ENCODE measurements around the gene ACTR8.

Gene ACTR8

DNA sequence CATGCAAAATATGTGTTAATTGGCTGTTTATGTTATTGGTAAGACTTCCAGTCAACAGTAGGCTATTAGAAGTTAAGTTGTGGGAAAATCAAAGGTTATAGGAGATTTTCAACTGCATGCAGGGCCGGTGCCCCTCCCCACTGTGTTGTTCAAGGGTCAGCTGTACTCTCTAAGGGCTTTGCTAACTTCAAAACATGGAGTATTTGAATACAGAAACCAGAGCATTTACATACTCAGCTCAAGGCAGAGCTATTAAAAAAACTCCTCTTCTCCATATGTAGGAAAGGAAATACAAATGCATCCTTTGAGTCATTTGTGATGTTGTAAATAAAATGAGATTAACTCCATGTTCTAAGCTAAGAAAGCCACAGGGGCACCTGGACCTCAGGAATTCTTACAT is 18.8 kb downstream of the ACTR8 start:
- DNase-seq (ENCODE audit: low read depth in 2 of 2): no peak

DNA sequence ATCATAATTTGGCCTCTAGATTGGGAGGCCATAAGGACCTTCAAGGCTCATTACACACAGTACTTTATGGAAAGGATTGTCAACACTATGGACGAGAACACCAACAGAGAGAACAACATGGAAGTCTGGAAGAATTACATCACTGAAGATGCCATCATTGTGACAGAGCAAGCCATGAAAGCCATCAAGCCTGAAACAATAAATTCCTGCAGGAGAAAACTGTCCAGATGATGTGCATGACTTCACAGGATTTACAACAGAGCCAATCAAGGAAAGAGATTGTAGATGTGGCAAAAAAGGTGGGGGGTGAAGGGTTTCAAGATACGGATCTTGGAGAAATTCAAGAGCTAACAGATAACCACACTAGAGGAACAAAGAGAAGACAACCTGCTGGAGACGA is 19.7 kb downstream of the ACTR8 start:
- no peak for DNase-seq (ENCODE audit: low read depth in 2 of 2)

GRCh38 chr3:53860196-53860595 is 21.8 kb downstream of the ACTR8 start:
- DNase-seq (ENCODE audit: low read depth in 2 of 2): no peak

DNA sequence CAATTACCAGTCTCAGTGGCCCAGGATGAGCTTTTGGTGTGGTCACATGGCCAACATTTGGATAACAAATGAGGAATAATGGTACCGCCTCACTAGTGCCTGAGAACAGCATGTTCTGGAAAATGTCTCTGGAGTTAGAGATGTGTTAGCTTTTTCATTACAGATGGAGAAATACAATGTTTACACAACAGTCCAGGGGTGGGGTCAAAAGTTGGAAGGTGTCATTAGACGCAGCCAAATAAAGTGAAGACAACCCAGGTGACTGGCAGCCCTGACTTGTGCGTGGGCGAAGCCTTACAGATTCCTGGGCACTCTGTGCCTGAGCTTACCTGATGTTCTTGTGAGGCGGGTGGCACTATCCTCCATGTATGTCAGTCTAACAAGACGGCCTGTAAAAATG is 22.8 kb downstream of the ACTR8 start:
- DNase-seq (ENCODE audit: low read depth in 2 of 2): no peak

DNA sequence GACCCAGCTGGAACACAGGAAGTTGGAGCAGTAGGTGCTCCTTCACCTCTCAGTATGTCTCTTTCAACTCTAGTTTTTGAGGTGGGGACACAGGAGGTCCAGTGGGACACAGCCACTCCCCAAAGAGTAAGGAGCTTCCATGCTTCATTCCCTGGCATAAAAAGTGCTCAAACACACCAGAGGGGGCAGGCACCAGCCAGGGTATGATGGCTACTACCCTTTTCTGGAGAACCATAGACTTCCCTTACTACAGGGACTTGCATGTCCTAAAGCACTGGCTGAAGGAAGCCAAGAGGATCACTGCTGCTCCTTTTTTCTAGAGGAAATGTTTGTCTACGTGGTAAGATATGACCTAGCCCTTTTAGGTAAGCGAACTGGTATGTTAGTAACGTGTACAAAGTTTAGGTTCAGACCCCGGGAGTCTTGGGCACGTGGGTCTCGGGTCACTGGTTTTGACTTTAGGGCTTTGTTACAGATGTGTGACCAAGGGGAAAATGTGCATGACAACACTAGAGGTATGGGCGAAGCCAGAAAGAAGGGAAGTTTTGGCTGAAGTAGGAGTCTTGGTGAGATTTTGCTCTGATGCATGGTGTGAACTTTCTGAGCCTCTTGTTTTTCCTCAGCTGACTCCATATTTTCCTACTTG is 23.7 kb downstream of the ACTR8 start:
- DNase-seq (ENCODE audit: low read depth in 2 of 2): no peak

DNA sequence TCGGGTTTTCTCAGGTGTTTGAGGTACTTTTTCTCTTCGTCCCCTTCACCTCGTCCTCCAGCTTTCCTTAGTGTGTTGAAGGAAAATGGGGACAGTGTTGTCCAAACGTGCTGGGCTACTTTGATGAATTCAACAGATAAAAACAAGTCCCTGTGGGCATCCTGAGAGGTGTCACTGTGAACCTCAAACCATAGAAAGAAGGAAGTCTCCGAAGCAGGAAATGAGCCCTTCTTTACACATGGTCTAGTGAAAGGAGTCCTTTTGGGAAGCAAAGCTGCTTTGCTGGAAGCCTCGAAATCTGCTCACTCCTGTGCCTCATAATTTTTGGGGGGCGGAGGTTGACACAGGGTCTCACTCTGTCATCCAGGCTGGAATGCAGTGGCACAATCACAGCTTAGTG is 25.0 kb downstream of the ACTR8 start:
- DNase-seq (ENCODE audit: low read depth in 2 of 2): no peak

DNA sequence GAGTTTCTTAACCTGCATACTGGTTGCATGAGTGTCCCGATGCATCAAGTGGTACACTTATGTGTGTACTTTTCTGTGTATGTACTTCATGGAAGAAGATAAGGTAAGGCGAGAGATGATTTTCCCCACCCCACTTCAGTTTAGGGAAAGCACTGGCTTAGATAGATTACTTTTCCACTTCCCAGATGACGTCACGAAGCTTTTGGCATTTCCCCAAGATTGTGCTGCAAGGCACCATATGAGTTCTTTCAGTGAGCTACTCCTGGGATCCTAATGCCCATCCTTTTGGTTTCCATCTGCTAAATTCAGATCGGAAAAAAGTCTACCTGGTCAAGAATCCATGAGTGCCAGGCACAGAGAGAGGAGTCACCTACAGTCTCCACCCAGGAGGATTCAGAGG is 31.1 kb downstream of the ACTR8 start:
- DNase-seq (ENCODE audit: low read depth in 2 of 2): no peak

GRCh38 chr3:53849916-53850315 is 32.0 kb downstream of the ACTR8 start:
- no peak for DNase-seq (ENCODE audit: low read depth in 2 of 2)

DNA sequence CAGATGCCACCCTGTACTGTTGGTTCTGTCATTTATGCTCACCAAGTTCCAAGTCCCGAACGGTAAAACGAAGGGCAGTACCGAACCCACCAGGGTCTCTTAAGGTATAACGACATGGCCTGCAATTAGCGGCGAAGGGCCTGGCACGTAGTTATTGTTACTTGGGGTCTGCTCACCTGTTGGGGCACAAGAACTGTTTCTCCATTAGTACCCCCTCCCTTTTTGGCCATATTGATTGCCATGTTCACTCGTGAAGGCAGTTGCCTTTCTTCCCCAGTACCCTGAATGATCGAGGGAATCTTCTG is 35.1 kb downstream of the ACTR8 start:
- no peak for DNase-seq (ENCODE audit: low read depth in 2 of 2)

DNA sequence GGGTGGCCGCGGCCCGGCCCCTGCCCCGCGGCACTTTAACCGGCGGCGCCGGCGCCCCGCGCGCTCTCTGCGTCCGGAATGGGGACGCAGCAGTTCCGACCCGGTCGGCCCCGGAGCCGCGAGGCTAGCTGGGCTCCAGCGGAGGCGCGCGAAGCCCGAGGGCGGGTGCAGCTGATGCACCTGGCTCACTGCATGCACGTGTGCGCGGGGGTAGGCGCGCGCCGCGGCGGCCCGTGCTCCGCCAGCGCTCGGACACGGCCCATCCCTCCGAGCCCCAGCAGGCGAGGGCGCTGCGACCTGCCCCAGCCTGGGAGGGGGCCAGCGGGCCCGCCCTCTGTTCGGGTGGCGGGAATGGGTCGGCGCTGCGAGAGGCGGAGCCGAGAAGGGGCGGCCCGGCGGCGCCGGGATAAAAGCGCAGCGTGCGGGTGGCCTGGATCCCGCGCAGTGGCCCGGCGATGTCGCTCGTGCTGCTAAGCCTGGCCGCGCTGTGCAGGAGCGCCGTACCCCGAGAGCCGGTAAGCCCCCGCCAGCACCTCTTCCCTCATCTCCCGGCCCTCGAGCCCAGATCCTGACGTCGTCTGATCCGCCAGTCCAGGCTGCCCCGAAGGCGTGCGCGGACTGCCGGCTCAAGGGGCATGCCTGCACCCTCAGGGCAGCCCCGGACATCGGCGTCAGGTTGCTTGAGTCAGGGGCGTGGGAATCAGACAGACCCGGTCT is 35.7 kb downstream of the ACTR8 start, which contains the start of the genes CHDH and IL17RB:
Gene CHDH, minus strand, starts transcription at position 286 of the 717 bp plus-strand sequence. CDS start 22,411 bp downstream, outside the sequence.
Gene IL17RB, plus strand, starts transcription at position 435 of the 717 bp plus-strand sequence. Its CDS starts 21 bp downstream, at position 456.
- DNase-seq (ENCODE audit: low read depth in 2 of 2): no peak

- DNase-seq (ENCODE audit: low read depth in 2 of 2): no peak
Observed at GRCh38 chr3:53845881-53846133, 36.1 kb downstream of the ACTR8 start.

DNA sequence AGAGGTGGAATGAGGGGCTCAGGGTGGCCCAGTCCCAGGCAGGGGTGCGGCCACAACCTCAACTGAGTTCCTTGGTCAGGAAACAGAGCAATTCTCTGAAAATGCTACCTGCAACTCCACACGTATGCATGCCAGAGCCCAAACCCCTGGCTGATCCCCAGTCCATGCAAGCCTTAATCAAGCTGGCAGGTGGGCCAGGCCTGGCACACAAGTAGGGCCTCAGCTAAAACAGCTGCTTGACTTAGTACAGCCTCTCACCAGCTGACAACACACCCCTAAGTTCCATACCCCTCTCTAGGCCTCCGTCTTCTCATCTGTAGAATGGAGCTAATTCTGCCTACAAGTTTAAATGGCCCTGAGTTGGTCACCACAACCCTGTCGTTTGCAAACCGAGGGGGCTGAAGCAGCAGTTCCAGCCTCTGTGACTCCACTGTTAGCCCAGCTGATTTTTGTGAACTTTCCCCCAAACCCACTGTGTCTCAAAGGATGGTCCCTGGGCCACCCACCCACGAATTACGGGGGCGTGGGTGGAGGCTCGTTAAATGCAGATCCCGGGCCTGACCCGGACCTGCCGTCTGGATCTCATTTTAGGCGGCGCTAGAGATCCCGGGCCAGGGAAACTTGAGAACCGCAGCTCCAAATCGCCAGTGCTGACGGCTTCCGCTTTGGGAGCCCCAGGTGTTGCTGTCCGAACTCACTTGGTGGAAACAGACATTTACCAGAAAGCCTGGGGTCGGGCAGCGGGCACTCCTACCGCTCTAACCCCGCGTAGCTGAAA is 36.7 kb downstream of the ACTR8 start:
- no peak for DNase-seq (ENCODE audit: low read depth in 2 of 2)

DNA sequence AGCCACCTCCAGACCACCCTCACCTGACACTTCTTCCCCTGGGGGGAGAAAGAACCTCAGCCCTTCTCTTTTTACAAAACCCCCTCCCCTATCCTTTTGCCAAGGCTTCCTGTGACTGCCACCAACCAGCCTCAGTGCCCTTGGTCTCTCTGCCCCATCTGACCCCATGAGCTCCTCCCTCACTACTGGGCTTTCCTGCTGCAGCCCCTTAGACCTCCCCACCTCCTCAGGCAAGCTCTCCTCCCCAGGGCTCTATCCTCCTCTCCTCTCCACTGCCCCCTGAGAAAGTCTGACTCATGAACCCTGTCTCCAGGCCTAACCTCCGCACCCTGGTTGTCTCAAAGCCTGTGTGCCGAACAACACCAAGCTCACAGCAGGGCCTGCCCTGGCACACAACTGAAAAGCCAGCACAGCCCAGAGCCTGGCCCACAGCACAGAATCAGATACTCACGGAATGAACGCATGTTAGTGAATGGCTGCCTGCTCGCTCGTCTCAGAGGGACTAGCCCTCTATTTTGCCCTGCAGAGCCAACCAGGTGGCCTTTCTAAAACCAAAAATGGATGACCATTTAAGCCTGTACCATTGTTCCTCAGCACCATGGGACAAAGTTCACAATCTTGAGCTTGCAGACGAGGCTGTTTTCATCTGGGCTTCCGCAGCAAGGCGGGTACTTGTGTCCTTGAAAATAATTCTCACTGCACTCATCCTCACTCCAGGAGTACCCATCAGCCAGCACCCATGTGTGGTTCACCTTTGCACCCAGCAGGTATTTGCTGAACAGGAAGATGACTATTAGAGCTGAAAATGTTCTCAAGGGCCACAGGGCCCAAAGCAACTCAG is 37.5 kb downstream of the ACTR8 start:
- DNase-seq (ENCODE audit: low read depth in 2 of 2): no peak

DNA sequence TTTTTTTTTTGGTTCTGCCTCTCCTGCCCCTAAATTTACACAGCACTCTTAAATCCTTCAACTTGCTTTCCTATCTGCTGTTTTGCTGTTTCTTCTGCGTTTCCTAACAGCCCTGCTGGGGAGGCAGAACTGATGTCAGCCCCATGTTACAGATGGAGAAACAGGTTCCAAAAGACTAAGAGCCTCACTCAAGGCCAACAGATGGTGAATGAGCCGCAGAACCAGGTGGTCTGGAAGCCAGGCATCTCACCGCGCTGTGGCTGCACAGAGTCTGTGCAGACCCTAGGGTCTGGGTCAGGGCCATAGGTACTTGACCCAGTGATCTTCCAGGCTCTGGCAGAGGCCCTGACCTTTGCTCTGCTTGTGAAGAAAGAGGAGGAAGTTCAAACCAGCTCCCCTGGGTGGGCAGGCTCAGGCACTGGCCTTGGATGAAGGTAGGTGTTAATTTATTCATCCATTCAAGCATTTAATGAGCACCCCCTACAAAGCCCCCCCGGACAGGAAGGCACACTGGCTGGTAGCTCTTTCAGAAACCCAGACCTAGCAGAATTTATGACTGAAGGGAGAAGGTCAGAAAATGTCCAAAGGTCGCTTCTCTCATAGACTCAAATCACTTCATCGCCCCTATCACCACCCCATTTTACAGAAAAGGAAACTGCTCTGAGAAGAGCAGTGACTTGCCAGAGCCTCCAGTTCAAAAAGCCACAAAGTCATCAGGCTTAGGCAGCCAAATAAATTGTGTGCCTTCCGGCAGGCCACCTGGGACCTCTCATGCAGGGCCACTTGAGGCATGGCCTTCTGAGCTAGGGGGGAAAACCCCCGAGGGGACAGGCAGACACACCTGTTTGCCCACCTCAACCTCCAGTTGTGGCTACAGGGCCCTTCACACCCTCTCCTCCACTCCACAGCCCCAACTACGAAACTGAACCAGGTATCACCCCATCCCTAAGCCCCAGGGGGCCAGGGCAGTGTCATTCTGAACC is 38.5 kb downstream of the ACTR8 start:
- DNase-seq (ENCODE audit: low read depth in 2 of 2): no peak

GRCh38 chr3:53842436-53843194 is 39.3 kb downstream of the ACTR8 start:
- no peak for DNase-seq (ENCODE audit: low read depth in 2 of 2)

- DNase-seq (ENCODE audit: low read depth in 2 of 2): no peak
Observed at GRCh38 chr3:53841296-53841695, 40.7 kb downstream of the ACTR8 start.

GRCh38 chr3:53837331-53837730 is 44.6 kb downstream of the ACTR8 start:
- no peak for DNase-seq (ENCODE audit: low read depth in 2 of 2)

- DNase-seq (ENCODE audit: low read depth in 2 of 2): no peak
Observed at GRCh38 chr3:53836084-53836872, 45.7 kb downstream of the ACTR8 start.

DNA sequence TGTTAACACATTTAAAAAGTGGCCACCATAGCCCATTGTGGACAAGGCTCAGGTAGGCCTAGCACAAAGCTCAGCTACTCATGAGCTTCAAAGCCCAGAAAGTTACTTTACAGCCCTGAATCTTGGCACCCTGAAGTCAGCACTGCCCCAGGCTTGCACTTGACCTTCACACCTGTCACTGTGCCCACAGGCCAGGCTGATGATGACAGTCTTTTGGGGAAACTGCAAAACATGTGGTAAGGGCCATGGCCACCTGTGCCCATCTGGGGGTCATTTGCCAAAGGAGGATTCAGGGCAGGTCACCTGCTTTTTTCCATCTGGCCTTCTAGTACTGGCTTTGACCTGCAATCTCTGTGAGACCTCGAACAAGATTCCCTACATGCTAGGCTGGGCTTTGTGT is 46.7 kb downstream of the ACTR8 start:
- no peak for DNase-seq (ENCODE audit: low read depth in 2 of 2)

Measured in stimulated activated CD8-positive, alpha-beta memory T cell treated with anti-CD3 and anti-CD28 coated beads, Interleukin-15, amount 100 ng/mL, for 48 hours (primary cell).